Measurements from ENCODE around the gene RPP25L. TPM values are rescaled to one million over a fixed set of nuclear protein-coding genes. Genes with fewer than 3 reads are reported as not detected.

RPP25L gene
- total RNA-seq, 1 donor from 2014 or later: 17.4 TPM

- peaks cover 2% of the 10 kb centered on the region for H3K36me3 Mint-ChIP-seq
- peak overlapping the region; percentile 84 for H3K4me3 Mint-ChIP-seq
- peaks cover 38% of the 10 kb centered on the region for H3F3A ChIP-seq (ENCODE audit: low read depth)
- H3K27me3 ChIP-seq: peaks cover 69% of the 10 kb centered on the region
- no peak for TF ChIP-seq EZH2phosphoT487 (IDR thresholded peaks at IDR 0.05)
- no peak for TF ChIP-seq CTCF (IDR thresholded peaks at IDR 0.05)
- no peak for TF ChIP-seq EZH2 (IDR thresholded peaks at IDR 0.05)
- H3K27ac ChIP-seq: no peak overlapping the region
- H3K27me3 Mint-ChIP-seq (ENCODE audit: insufficient read depth, low read depth): peaks cover 51% of the 10 kb centered on the region
- H4K20me1 ChIP-seq (ENCODE audit: low read depth): peaks cover 5% of the 10 kb centered on the region
- no peak overlapping the region for H2AFZ ChIP-seq (replicated peaks)
- H3K9ac ChIP-seq: no peak overlapping the region
- H3K27ac Mint-ChIP-seq: no peak overlapping the region
- H3K4me3 ChIP-seq: no peak overlapping the region
- H3K4me1 Mint-ChIP-seq: peaks cover 24% of the 10 kb centered on the region
- no peaks in the 10 kb centered on the region for H3K36me3 ChIP-seq
- peaks cover 2% of the 10 kb centered on the region for H3K9me3 Mint-ChIP-seq
- peaks cover under 1% of the 10 kb centered on the region for H3K79me2 ChIP-seq (ENCODE audit: low read depth)
- H3K9me3 ChIP-seq (ENCODE audit: low read depth): no peaks in the 10 kb centered on the region
- H3K4me2 ChIP-seq: peak overlapping the region; percentile 46
- no peak for DNase-seq (ENCODE audit: low spot score)
- peaks cover 49% of the 10 kb centered on the region for H3K4me1 ChIP-seq
These were observed 18.7 kb upstream of the RPP25L start for GRCh38 chr9:34630402-34631154.

- peaks cover 70% of the 10 kb centered on the region for H3K27me3 ChIP-seq
- Mint-ChIP-seq H3K4me1 (peaks cover 22% of the 10 kb centered on the region), H3K4me3 (peak overlapping the region; percentile 84), H3K36me3 (no peaks in the 10 kb centered on the region), H3K27ac (no peak overlapping the region), H3K9me3 (peaks cover 2% of the 10 kb centered on the region), H3K27me3 (ENCODE audit: insufficient read depth, low read depth) (peaks cover 51% of the 10 kb centered on the region)
- H3K9me3 ChIP-seq (ENCODE audit: low read depth): no peaks in the 10 kb centered on the region
- H3K4me3 ChIP-seq: peak overlapping the region; percentile 66
- no peak for DNase-seq (ENCODE audit: low spot score)
- peaks cover 60% of the 10 kb centered on the region for H3K4me1 ChIP-seq
- H3K27ac ChIP-seq: no peak overlapping the region
- H3K79me2 ChIP-seq (ENCODE audit: low read depth): no peaks in the 10 kb centered on the region
- H3K4me2 ChIP-seq: peak overlapping the region; percentile 97
- no peaks in the 10 kb centered on the region for H3K36me3 ChIP-seq
- H4K20me1 ChIP-seq (ENCODE audit: low read depth): peaks cover 5% of the 10 kb centered on the region
- no peak for TF ChIP-seq CTCF (IDR thresholded peaks at IDR 0.05)
- no peak for TF ChIP-seq EZH2phosphoT487 (IDR thresholded peaks at IDR 0.05)
- TF ChIP-seq EZH2 (IDR thresholded peaks at IDR 0.05): no peak
- H3F3A ChIP-seq (ENCODE audit: low read depth): peaks cover 45% of the 10 kb centered on the region
- H2AFZ ChIP-seq (replicated peaks): no peak overlapping the region
- H3K9ac ChIP-seq: no peak overlapping the region
These were observed 17.6 kb upstream of the RPP25L start for GRCh38 chr9:34629491-34629808.

GRCh38 chr9:34628656-34629490 is 17.0 kb upstream of the RPP25L start, which contains the start of gene ARID3C:
Gene ARID3C, minus strand, starts transcription at chr9:34629066. Its CDS starts 1,052 bp downstream, at chr9:34628014.
- H3K27ac ChIP-seq: no peak within 1 kb of the TSS
- H3K4me3 ChIP-seq: peak within 1 kb of the TSS; percentile 66
- no peaks in the 10 kb centered on the region for H3K79me2 ChIP-seq (ENCODE audit: low read depth)
- H3K4me2 ChIP-seq: peak within 1 kb of the TSS; percentile 97
- no peaks in the 10 kb centered on the region for H3K36me3 Mint-ChIP-seq
- peaks cover 45% of the 10 kb centered on the region for H3F3A ChIP-seq (ENCODE audit: low read depth)
- DNase-seq (ENCODE audit: low spot score): peak; percentile 80
- peaks cover 66% of the 10 kb centered on the region for H3K4me1 ChIP-seq
- peaks cover 70% of the 10 kb centered on the region for H3K27me3 ChIP-seq
- peak within 1 kb of the TSS; percentile 84 for H3K4me3 Mint-ChIP-seq
- peaks cover 50% of the 10 kb centered on the region for H3K27me3 Mint-ChIP-seq (ENCODE audit: insufficient read depth, low read depth)
- H3K27ac Mint-ChIP-seq: no peak within 1 kb of the TSS
- no peaks in the 10 kb centered on the region for H3K9me3 ChIP-seq (ENCODE audit: low read depth)
- no peaks in the 10 kb centered on the region for H4K20me1 ChIP-seq (ENCODE audit: low read depth)
- no peaks in the 10 kb centered on the region for H3K36me3 ChIP-seq
- H3K9me3 Mint-ChIP-seq: peaks cover 2% of the 10 kb centered on the region
- no peak within 1 kb of the TSS for H3K9ac ChIP-seq
- peak within 1 kb of the TSS; percentile 75 for H2AFZ ChIP-seq (replicated peaks)
- H3K4me1 Mint-ChIP-seq: peaks cover 19% of the 10 kb centered on the region
- TF ChIP-seq CTCF (IDR thresholded peaks at IDR 0.05) (peak; percentile 11), EZH2 (IDR thresholded peaks at IDR 0.05) (peak; percentile 48), EZH2phosphoT487 (IDR thresholded peaks at IDR 0.05) (no peak)
